ENCODE results near the gene HSPA12B.

Gene HSPA12B

GRCh38 chr20:3740615-3741301, 8.3 kb downstream of the HSPA12B start:
- ATAC-seq = no peak
- TF ChIP-seq CSDC2 (CRISPR knock-in tag; IDR thresholded peaks at IDR 0.05) (no peak), TCF4 (CRISPR knock-in tag; IDR thresholded peaks at IDR 0.05; ENCODE audit: borderline replicate concordance) (no peak), PPARA (CRISPR knock-in tag; IDR thresholded peaks at IDR 0.05; ENCODE audit: borderline replicate concordance) (no peak), ESRRG (CRISPR knock-in tag; IDR thresholded peaks at IDR 0.05) (no peak), OSR1 (CRISPR knock-in tag; IDR thresholded peaks at IDR 0.05) (no peak), RARB (CRISPR knock-in tag; IDR thresholded peaks at IDR 0.05) (no peak), ARNTL (CRISPR knock-in tag; IDR thresholded peaks at IDR 0.05; ENCODE audit: borderline replicate concordance, low read depth) (no peak), POU6F1 (CRISPR knock-in tag; IDR thresholded peaks at IDR 0.05; ENCODE audit: borderline replicate concordance, low read depth) (no peak), ISL1 (CRISPR knock-in tag; IDR thresholded peaks at IDR 0.05) (no peak), GLIS3 (CRISPR knock-in tag; IDR thresholded peaks at IDR 0.05) (no peak), ZC3H10 (CRISPR knock-in tag; IDR thresholded peaks at IDR 0.05) (no peak), ZNF70 (CRISPR knock-in tag; IDR thresholded peaks at IDR 0.05) (no peak), PATZ1 (CRISPR knock-in tag; IDR thresholded peaks at IDR 0.05; ENCODE audit: borderline replicate concordance) (no peak), TSHZ2 (CRISPR knock-in tag; IDR thresholded peaks at IDR 0.05) (no peak)

GRCh38 chr20:3741836-3742458, 9.5 kb downstream of the HSPA12B start:
- no peak for ATAC-seq
- TF ChIP-seq PPARA (CRISPR knock-in tag; IDR thresholded peaks at IDR 0.05; ENCODE audit: borderline replicate concordance) (no peak), BACH2 (CRISPR knock-in tag; IDR thresholded peaks at IDR 0.05; ENCODE audit: borderline replicate concordance) (no peak), TCF4 (CRISPR knock-in tag; IDR thresholded peaks at IDR 0.05; ENCODE audit: borderline replicate concordance) (no peak), OSR1 (CRISPR knock-in tag; IDR thresholded peaks at IDR 0.05) (no peak), CREB5 (CRISPR knock-in tag; IDR thresholded peaks at IDR 0.05; ENCODE audit: low read depth) (no peak), ZNF8 (CRISPR knock-in tag; IDR thresholded peaks at IDR 0.05) (no peak), TSHZ2 (CRISPR knock-in tag; IDR thresholded peaks at IDR 0.05) (no peak), GLIS3 (CRISPR knock-in tag; IDR thresholded peaks at IDR 0.05) (no peak), ZNF70 (CRISPR knock-in tag; IDR thresholded peaks at IDR 0.05) (no peak)

- ATAC-seq = no peak
- TF ChIP-seq SNAI2 (CRISPR knock-in tag; IDR thresholded peaks at IDR 0.05) (no peak), OSR1 (CRISPR knock-in tag; IDR thresholded peaks at IDR 0.05) (no peak), ESRRG (CRISPR knock-in tag; IDR thresholded peaks at IDR 0.05) (no peak), TCF4 (CRISPR knock-in tag; IDR thresholded peaks at IDR 0.05; ENCODE audit: borderline replicate concordance) (no peak), CSDC2 (CRISPR knock-in tag; IDR thresholded peaks at IDR 0.05) (no peak)
Observed at GRCh38 chr20:3743251-3743650, 10.8 kb downstream of the HSPA12B start.

All from SK-N-SH treated with all-trans-retinoic acid at 6 μM for 48 hours (cell line).